Caco-2 (cell line): ENCODE measurements around the gene HCAR1. TPM values are rescaled to one million over a fixed set of nuclear protein-coding genes. Genes with fewer than 3 reads are reported as not detected.
"Not testable (repeated sequence)": the region's sequence is repeated elsewhere in the genome, so short reads cannot be mapped to it uniquely, and the experiment has no call there.

Experiments
- BruUV-seq: library from RNA; stranded (reverse); fragments of 400-500 nt; replicated peaks from 2 replicates; lab custom pipeline; 2021; lab: Mats Ljungman, UMichigan
- CTCF ChIA-PET: fragments of 300-600 bp; sonication (Branson Sonifier 250); formaldehyde crosslinking; loops from one replicate; lab custom pipeline; 2022; ENCODE audit warnings: antibody characterized with exemption; lab: Charles Lee
- POLR2A ChIA-PET: fragments of 300-600 bp; sonication (Branson Sonifier 250); formaldehyde crosslinking; loops from one replicate; lab custom pipeline; 2022; ENCODE audit warnings: antibody characterized with exemption; lab: Charles Lee
- DNase-seq, 2 experiments: peaks; one replicate each; pipeline versions ENCODE4 v3.0.0 to v3.0.0-alpha.2; 2020 to 2022
- H3K27me3 ChIP-seq: replicated peaks from 2 replicates; pipeline ENCODE4 v1.6.0; 2011; ENCODE audit warnings: low read length; ENCODE audit not compliant: control insufficient read depth, insufficient read depth
- H3K36me3 ChIP-seq: 2 replicates; pipeline ENCODE4 v1.5.1; 2011; ENCODE audit warnings: low read length; ENCODE audit not compliant: control insufficient read depth, insufficient read depth
- H3K4me1 ChIP-seq: fragments of 250-450 bp; sonication (Bioruptor Pico); 2 replicates; pipeline ENCODE4 v1.5.1; 2020; ENCODE audit warnings: mild to moderate bottlenecking
- H3K4me3 ChIP-seq: 2 replicates; pipeline ENCODE4 v1.5.1; 2011; ENCODE audit warnings: low read depth, mild to moderate bottlenecking, control low read depth, low read length
- H3K9me3 ChIP-seq: fragments of 250-450 bp; sonication (Bioruptor Pico); 2 replicates; pipeline ENCODE4 v1.5.1; 2020; ENCODE audit warnings: mild to moderate bottlenecking, moderate library complexity
- H3K27ac Mint-ChIP-seq: one replicate; pipeline ENCODE4 v1.8.0; 2022; ENCODE audit warnings: mixed read lengths; ENCODE audit not compliant: unreplicated experiment
- H3K27me3 Mint-ChIP-seq: one replicate; pipeline ENCODE4 v1.8.0; 2022; ENCODE audit warnings: mixed read lengths; ENCODE audit not compliant: insufficient read depth, unreplicated experiment
- H3K36me3 Mint-ChIP-seq: one replicate; pipeline ENCODE4 v1.8.0; 2022; ENCODE audit warnings: mild to moderate bottlenecking, mixed read lengths; ENCODE audit not compliant: insufficient read depth, unreplicated experiment
- H3K4me1 Mint-ChIP-seq: one replicate; pipeline ENCODE4 v1.8.0; 2022; ENCODE audit warnings: low read depth, mixed read lengths; ENCODE audit not compliant: unreplicated experiment
- H3K4me3 Mint-ChIP-seq: one replicate; pipeline ENCODE4 v1.8.0; 2022; ENCODE audit warnings: mild to moderate bottlenecking, moderate library complexity, mixed read lengths; ENCODE audit not compliant: unreplicated experiment
- H3K9me3 Mint-ChIP-seq: one replicate; pipeline ENCODE4 v1.8.0; 2022; ENCODE audit warnings: mixed read lengths; ENCODE audit not compliant: unreplicated experiment
- intact Hi-C: fragments of 100-400 bp; cut with micrococcal nuclease; formaldehyde crosslinking; loops from one replicate; pipeline ENCODE4 v1.10.0; 2022; ENCODE audit not compliant: unreplicated experiment
- total RNA-seq: library from RNA; stranded (reverse); gene quantifications from 2 replicates; pipeline ENCODE4 v1.2.3, GENCODE V29; 2022

HCAR1 gene
- total RNA-seq, 1 experiment from 2014 or later = 3.7 TPM

GRCh38 chr12:122711266-122711665 lies 19.4 kb downstream of the HCAR1 start:
- H3K36me3 Mint-ChIP-seq, H3K27me3 ChIP-seq, H3K4me3 Mint-ChIP-seq, DNase-seq, intact Hi-C loops, CTCF ChIA-PET, H3K9me3 Mint-ChIP-seq, H3K36me3 ChIP-seq, POLR2A ChIA-PET, H3K27me3 Mint-ChIP-seq, H3K9me3 ChIP-seq, BruUV-seq, H3K4me3 ChIP-seq: not testable (repeated sequence)
- H3K4me1 Mint-ChIP-seq = peaks cover 18% of the 10 kb centered on the region
- peak overlapping the region; percentile 78 for H3K27ac Mint-ChIP-seq
- peaks cover 15% of the 10 kb centered on the region; the same call in 1 of the 2 replicates for H3K4me1 ChIP-seq

- CTCF ChIA-PET, H3K36me3 Mint-ChIP-seq, intact Hi-C loops: not testable (repeated sequence)
Observed at GRCh38 chr12:122710341-122710740, 20.3 kb downstream of the HCAR1 start.

GRCh38 chr12:122709287-122709686 lies 21.4 kb downstream of the HCAR1 start:
- POLR2A ChIA-PET, H3K27ac Mint-ChIP-seq, CTCF ChIA-PET, BruUV-seq, intact Hi-C loops, H3K27me3 ChIP-seq, H3K36me3 ChIP-seq, H3K36me3 Mint-ChIP-seq, H3K27me3 Mint-ChIP-seq, H3K9me3 Mint-ChIP-seq, DNase-seq, H3K4me3 Mint-ChIP-seq, H3K4me3 ChIP-seq, H3K9me3 ChIP-seq: not testable (repeated sequence)
- H3K4me1 Mint-ChIP-seq = peaks cover 18% of the 10 kb centered on the region
- H3K4me1 ChIP-seq = peaks cover 15% of the 10 kb centered on the region; the same call in 1 of the 2 replicates

More at GRCh38 chr12:122710341-122710740, 20.3 kb downstream of the HCAR1 start:
- H3K27me3 Mint-ChIP-seq, H3K27me3 ChIP-seq, POLR2A ChIA-PET, H3K9me3 Mint-ChIP-seq, BruUV-seq, H3K36me3 ChIP-seq, H3K9me3 ChIP-seq, H3K4me3 ChIP-seq: not testable (repeated sequence)
- peak; percentile 20 to 67 for DNase-seq
- Mint-ChIP-seq H3K4me3 (peak overlapping the region; percentile 51), H3K27ac (peak overlapping the region; percentile 82), H3K4me1 (peaks cover 18% of the 10 kb centered on the region)
- H3K4me1 ChIP-seq = peaks cover 15% of the 10 kb centered on the region; the same call in 1 of the 2 replicates

GRCh38 chr12:122703841-122704240 lies 26.8 kb downstream of the HCAR1 start:
- H3K9me3 ChIP-seq, H3K27me3 ChIP-seq, H3K36me3 ChIP-seq, H3K27ac Mint-ChIP-seq, H3K36me3 Mint-ChIP-seq, CTCF ChIA-PET, H3K27me3 Mint-ChIP-seq, H3K4me1 ChIP-seq, POLR2A ChIA-PET, H3K4me3 ChIP-seq, H3K9me3 Mint-ChIP-seq, H3K4me3 Mint-ChIP-seq, DNase-seq, intact Hi-C loops, BruUV-seq, H3K4me1 Mint-ChIP-seq: not testable (repeated sequence)

- H3K27me3 ChIP-seq, H3K9me3 Mint-ChIP-seq, H3K36me3 ChIP-seq, H3K4me1 ChIP-seq, H3K9me3 ChIP-seq, H3K4me3 ChIP-seq, H3K4me1 Mint-ChIP-seq, POLR2A ChIA-PET, H3K27me3 Mint-ChIP-seq, intact Hi-C loops, H3K27ac Mint-ChIP-seq, BruUV-seq, H3K36me3 Mint-ChIP-seq, CTCF ChIA-PET, DNase-seq, H3K4me3 Mint-ChIP-seq: not testable (repeated sequence)
Observed at GRCh38 chr12:122702890-122703611, 27.6 kb downstream of the HCAR1 start, which contains the start of gene HCAR2. Gene HCAR2 (minus strand): TSS chr12:122703357. CDS start chr12:122703283, 74 bp downstream.

- H3K9me3 ChIP-seq, H3K4me3 Mint-ChIP-seq, H3K27ac Mint-ChIP-seq, DNase-seq, intact Hi-C loops, POLR2A ChIA-PET, H3K27me3 Mint-ChIP-seq, H3K36me3 Mint-ChIP-seq, CTCF ChIA-PET, H3K36me3 ChIP-seq, H3K9me3 Mint-ChIP-seq, BruUV-seq, H3K27me3 ChIP-seq, H3K4me3 ChIP-seq: not testable (repeated sequence)
- H3K4me1 ChIP-seq = peaks cover 12% of the 10 kb centered on the region
- H3K4me1 Mint-ChIP-seq = peaks cover 18% of the 10 kb centered on the region
Observed at GRCh38 chr12:122701481-122701880, 29.2 kb downstream of the HCAR1 start.
